Aorta (tissue), 5 donors: ENCODE data around the gene CMC4. TPM values are rescaled to one million over a fixed set of nuclear protein-coding genes. Genes with fewer than 3 reads are reported as not detected.

ENCODE experiments used
- ATAC-seq: fragments of 200-7000 bp; cut with Tn5 transposase; one replicate; pipeline ENCODE4 v1.9.1; 2022; ENCODE audit warnings: moderate library complexity; ENCODE audit not compliant: low FRiP score
- DNase-seq, 2 donors: peaks; one replicate each; pipeline ENCODE4 v3.0.0-alpha.2; 2020
- H3K27ac ChIP-seq, 2 donors: one replicate each; pipeline ENCODE4 v1.5.1; 2013; ENCODE audit warnings: low read length in 2 of 2, mild to moderate bottlenecking in 2 of 2, moderate library complexity in 2 of 2, control low read depth in 1 of 2, inconsistent platforms in 1 of 2, low read depth in 1 of 2
- H3K27me3 ChIP-seq, 2 donors: one replicate each; pipeline ENCODE4 v1.6.1; 2013; ENCODE audit warnings: control low read depth in 1 of 2, low read length in 1 of 2, mild to moderate bottlenecking in 1 of 2, moderate library complexity in 1 of 2; ENCODE audit not compliant: insufficient read depth in 2 of 2, control insufficient read depth in 1 of 2
- H3K36me3 ChIP-seq, 2 donors: one replicate each; pipeline ENCODE4 v1.6.1; 2013; ENCODE audit warnings: control low read depth in 1 of 2, low read length in 1 of 2, mild to moderate bottlenecking in 1 of 2; ENCODE audit not compliant: insufficient read depth in 2 of 2, control insufficient read depth in 1 of 2
- H3K4me1 ChIP-seq, 2 donors: one replicate each; pipeline ENCODE4 v1.6.1; 2013; ENCODE audit warnings: low read length in 2 of 2, control low read depth in 1 of 2, mild to moderate bottlenecking in 1 of 2, moderate library complexity in 1 of 2; ENCODE audit not compliant: insufficient read depth in 2 of 2, control insufficient read depth in 1 of 2
- H3K4me3 ChIP-seq, 2 donors: one replicate each; pipeline ENCODE4 v1.5.1; 2013; ENCODE audit warnings: low read length in 2 of 2, control low read depth in 1 of 2, mild to moderate bottlenecking in 1 of 2
- H3K9me3 ChIP-seq: one replicate; pipeline ENCODE4 v1.6.1; 2013; ENCODE audit warnings: mild to moderate bottlenecking, low read length; ENCODE audit not compliant: control insufficient read depth
- WGBS, 2 donors: extraction: QIAGEN DNeasy Blood & Tissue Kit; methylation state at CpG; one replicate each; pipeline ENCODE4 v1.1.7; 2013; 5-methylcytosine and 5-hydroxymethylcytosine counted together
- intact Hi-C, 2 donors: fragments of 100-400 bp; cut with DNase I; formaldehyde crosslinking; loops; one replicate each; pipeline versions ENCODE4 v1.14.2 to v1.15.0; 2022
- polyA plus RNA-seq, 2 donors: library from polyadenylated mRNA; stranded (reverse); fragments of 200-250 nt; gene quantifications; one replicate each; pipeline ENCODE4 v1.2.3, GENCODE V29; 2013
- total RNA-seq, 2 donors: library from RNA; stranded (reverse); fragmentation: NEBNext Ultra II Directional; extraction: Animal tissue kit (Norgen Biotek cat#: 25700); gene quantifications; one replicate each; pipeline ENCODE4 v1.2.1, GENCODE V29; 2021
- donor health status: healthy with polysubstance abuse.
- donor health status: Bipolar disorder and iron deficiency.
- donor health status: DM: no; HTN: no; CAD: no.
- donor health status: DM: no; HTN: no; CAD: no.
- donor health status: DM: yes; HTN: yes; CAD: no.

Gene CMC4
- total and polyA plus RNA-seq, 4 donors = 4.8 to 31.6 (median 17.2) TPM

DNA sequence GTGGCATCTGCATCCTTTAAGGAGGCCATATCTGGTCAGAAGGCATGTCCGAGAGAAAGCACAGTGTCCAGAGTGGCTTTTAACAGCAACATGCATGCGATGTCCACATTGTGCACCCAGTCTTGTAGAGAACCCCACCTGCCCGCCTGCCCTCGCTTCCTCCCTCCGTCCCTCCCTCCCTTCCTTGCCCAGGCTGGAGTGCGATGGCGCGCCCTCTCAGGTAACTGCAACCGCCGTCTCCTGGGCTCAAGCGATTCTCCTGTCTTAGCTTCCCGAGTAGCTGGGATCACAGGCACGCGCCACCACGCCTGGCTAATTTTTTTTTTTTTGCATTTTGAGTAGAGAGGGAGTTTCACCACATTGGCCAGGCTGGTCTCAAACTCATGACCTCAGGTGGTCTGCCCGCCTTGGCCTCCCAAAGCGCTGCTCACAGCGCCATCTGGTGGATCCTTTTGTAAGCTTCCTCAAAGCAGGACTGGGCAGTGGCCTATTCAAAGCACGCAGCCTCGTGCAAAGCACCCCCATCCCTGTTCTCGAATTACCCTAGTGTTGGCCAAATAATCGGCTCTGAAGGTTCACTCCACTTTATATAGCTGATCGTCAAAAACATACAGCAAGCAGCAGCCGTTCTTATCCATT is 15.4 kb upstream of the CMC4 start:
- Histone ChIP-seq H3K9me3 (no peaks in the 10 kb centered on the region), H3K4me1 (no peaks in the 10 kb centered on the region), H3K27me3 (no peaks in the 10 kb centered on the region), H3K27ac (no peak overlapping the region), H3K4me3 (no peak overlapping the region), H3K36me3 (peaks cover 0 to 2% of the 10 kb centered on the region in 2 donors)
- WGBS, 2 donors = 64 to 80% methylated on average over 19 to 24 of the region's 24 CpGs
- DNase-seq (no peak), ATAC-seq (no peak)
- intact Hi-C loops = loop anchor here in 1 of 2 donors (10.0 kb wide), 1 partner anchor 102 kb away; no protein-coding TSS in a partner anchor

DNA sequence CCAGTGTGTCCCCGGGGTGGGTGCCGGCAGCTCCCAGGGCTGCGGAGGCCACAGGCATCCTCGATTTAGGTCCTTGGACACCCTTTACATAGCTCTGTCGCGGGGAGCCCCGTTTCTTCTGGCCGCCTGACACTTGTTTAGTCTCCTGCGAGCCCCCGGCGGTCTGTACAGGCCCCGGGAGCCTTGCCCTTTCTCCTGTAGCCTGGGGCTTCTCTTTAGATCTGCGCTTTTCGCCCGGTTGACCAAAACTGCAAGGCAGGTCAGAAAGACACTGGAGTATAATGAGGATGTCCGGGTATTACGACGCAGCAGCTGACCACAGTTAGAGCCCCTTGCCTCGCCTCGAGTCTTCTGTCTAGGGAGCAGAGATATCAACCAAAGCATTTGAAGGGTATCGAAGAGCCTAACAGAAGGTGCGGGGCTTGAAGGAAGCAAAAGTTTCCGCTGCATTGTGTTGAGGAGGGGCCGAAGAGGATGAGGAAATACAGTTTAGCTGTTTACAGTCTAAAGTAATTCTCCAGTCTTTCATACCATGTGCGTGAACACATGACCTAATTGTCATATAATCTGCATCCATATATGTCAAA is 851 bp upstream of the CMC4 start:
- no peak for DNase-seq
- Histone ChIP-seq H3K4me1 (no peaks in the 10 kb centered on the region), H3K27ac (peak overlapping the region; percentile 20 to 41), H3K4me3 (peak overlapping the region; percentile 42 to 63), H3K27me3 (no peaks in the 10 kb centered on the region), H3K36me3 (peaks cover 0 to 3% of the 10 kb centered on the region in 2 donors), H3K9me3 (no peaks in the 10 kb centered on the region)
- WGBS, 2 donors = 1 to 29% methylated on average over 25 of the region's 25 CpGs
- ATAC-seq = no peak
- intact Hi-C loops = no loop called here

DNA sequence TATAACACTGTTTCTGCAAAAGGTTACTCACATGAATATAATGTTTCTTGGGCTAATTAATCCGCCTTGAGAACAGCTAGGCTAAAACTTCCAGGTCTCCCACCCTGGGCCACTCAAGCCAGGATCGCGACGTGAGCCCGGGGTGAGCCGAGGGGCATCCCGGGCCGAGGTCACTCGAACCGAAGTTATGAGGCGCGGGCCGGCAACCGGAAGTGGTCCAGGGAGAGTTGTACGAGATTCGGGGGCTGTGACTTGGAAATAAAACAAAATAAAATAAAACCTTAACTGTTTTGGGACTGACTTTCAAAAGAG is 317 bp downstream of the CMC4 start:
- H3K27ac ChIP-seq = peak overlapping the region in 1 of 2 donors; percentile 90
- H3K27me3 ChIP-seq = no peaks in the 10 kb centered on the region
- 0 to 40% methylated on average over 16 of the region's 16 CpGs for WGBS, 2 donors
- H3K4me3 ChIP-seq = peak overlapping the region; percentile 33 to 79
- peaks cover 0 to 3% of the 10 kb centered on the region in 2 donors for H3K36me3 ChIP-seq
- intact Hi-C loops = no loop called here
- DNase-seq (peak in 1 of 2 donors; percentile 77), ATAC-seq (peak; percentile 35)
- H3K4me1 ChIP-seq = no peaks in the 10 kb centered on the region
- H3K9me3 ChIP-seq = no peaks in the 10 kb centered on the region

DNA sequence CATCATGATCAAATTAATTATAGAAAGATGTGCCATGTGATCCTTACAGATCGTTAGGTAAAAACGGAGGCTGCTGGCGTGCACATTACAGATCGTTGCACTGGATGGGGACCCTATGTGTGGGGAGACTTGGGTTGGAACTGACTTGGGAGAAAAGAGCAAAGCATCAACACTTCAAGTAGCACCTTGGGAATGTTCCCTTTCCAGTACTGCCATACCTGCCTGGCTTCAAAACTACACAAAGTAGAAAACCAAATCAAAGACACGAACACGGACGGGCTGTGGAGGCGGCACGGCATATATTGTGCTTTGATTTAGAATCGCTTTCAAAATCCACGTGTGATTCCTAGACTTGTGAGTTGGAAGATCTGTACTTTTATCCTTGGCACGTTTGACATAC is 898 bp downstream of the CMC4 start:
- intact Hi-C loops = no loop called here
- H3K27ac ChIP-seq = no peak overlapping the region
- peaks cover 0 to 3% of the 10 kb centered on the region in 2 donors for H3K36me3 ChIP-seq
- 1 to 36% methylated on average over 12 of the region's 12 CpGs for WGBS, 2 donors
- H3K27me3 ChIP-seq = no peaks in the 10 kb centered on the region
- H3K4me3 ChIP-seq = peak overlapping the region; percentile 33 to 79
- H3K4me1 ChIP-seq = no peaks in the 10 kb centered on the region
- ATAC-seq = no peak
- no peaks in the 10 kb centered on the region for H3K9me3 ChIP-seq
- DNase-seq = no peak

DNA sequence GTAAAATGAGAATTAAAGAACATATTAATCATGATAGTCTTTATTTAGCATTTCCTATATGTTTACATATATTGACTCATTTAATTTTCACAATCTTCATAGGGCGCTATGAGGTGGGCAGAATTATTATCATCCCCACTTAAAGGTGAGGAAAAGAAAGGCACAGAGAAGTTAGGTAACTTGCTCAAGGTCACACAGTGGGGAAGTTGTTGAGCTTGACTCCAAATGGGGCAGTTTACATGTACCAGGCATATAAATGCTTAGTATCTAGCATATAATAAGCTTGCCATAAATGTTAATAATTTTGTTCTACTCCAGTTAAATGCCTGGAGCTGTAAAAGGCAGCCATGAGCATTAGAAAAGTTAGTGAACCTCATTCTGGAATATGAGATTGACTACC is 1.5 kb downstream of the CMC4 start:
- Histone ChIP-seq H3K4me3 (no peak overlapping the region), H3K9me3 (no peaks in the 10 kb centered on the region), H3K36me3 (peaks cover 0 to 3% of the 10 kb centered on the region in 2 donors), H3K4me1 (no peaks in the 10 kb centered on the region), H3K27me3 (no peaks in the 10 kb centered on the region), H3K27ac (no peak overlapping the region)
- WGBS, 2 donors = 79 to 98% methylated on average over 1 of the region's 1 CpG
- no peak for DNase-seq
- no peak for ATAC-seq
- intact Hi-C loops = loop anchor here in 1 of 2 donors (5.0 kb wide), 1 partner anchor 37 kb away; no protein-coding TSS in a partner anchor

DNA sequence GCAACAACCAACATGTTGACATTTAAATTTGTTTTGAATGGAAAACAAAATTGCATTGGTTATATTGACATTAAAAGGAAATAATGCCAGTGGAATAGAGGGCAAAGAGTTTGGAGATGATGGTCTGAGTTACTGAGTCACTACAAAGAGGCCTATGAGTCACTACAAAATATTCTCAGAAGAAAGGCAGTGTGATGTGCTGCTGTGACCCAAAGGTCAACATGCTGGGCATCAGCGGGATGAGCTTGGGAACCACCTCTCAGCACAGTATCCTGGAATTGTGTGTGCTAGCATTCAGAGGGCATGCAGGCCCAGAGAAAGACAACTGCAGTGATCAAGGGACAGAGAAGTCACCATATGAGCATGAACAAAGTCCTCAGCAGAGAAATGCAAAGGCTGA is 2.8 kb downstream of the CMC4 start:
- Histone ChIP-seq H3K9me3 (no peaks in the 10 kb centered on the region), H3K27ac (no peak overlapping the region), H3K36me3 (no peaks in the 10 kb centered on the region), H3K4me1 (no peaks in the 10 kb centered on the region), H3K4me3 (no peak overlapping the region), H3K27me3 (no peaks in the 10 kb centered on the region)
- ATAC-seq (no peak), DNase-seq (no peak)
- WGBS, 2 donors = 67 to 75% methylated on average over 1 of the region's 1 CpG
- intact Hi-C loops = loop anchor here in 1 of 2 donors (5.0 kb wide), 1 partner anchor 36 kb away; no protein-coding TSS in a partner anchor

DNA sequence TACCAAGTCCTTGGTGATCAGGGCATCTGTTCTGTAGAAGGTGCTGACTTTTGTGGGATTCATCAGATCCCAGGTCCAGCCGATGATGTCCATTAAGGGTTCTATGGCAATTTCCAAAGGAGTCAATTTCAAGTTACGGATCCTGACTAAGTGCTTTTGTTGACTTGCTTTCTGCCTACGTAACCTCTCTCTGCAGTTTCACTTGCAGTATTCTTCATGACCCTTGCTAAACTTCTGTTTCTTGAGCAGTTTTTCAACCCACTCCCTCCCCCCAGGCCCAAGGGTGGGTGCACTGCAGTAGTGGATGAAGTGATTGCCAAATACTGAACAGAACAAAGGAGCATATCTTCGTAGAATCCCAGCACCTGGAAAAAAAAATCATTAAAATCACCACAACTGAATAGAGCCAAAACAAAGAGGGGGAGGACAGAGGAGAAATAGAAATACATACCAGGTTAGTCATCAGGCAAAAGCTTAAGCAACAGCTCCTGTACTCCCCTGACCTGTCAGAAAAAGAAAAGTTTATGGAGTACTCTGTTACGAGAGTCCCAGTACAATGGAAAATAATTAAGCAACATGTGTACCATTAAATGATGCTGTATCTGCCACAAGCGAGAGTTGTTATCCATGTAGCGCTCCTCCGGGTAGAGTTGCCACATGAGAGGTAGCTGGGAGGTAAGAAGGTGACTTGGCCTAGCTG is 5.8 kb downstream of the CMC4 start:
- Histone ChIP-seq H3K4me3 (no peak overlapping the region), H3K27me3 (no peaks in the 10 kb centered on the region), H3K9me3 (no peaks in the 10 kb centered on the region), H3K36me3 (peaks cover 0 to 2% of the 10 kb centered on the region in 2 donors), H3K4me1 (no peaks in the 10 kb centered on the region), H3K27ac (no peak overlapping the region)
- WGBS, 2 donors = 77 to 87% methylated on average over 8 of the region's 8 CpGs
- intact Hi-C loops = loop anchor here in 1 of 2 donors (5.0 kb wide), 1 partner anchor 33 kb away; no protein-coding TSS in a partner anchor
- no peak for ATAC-seq
- no peak for DNase-seq

DNA sequence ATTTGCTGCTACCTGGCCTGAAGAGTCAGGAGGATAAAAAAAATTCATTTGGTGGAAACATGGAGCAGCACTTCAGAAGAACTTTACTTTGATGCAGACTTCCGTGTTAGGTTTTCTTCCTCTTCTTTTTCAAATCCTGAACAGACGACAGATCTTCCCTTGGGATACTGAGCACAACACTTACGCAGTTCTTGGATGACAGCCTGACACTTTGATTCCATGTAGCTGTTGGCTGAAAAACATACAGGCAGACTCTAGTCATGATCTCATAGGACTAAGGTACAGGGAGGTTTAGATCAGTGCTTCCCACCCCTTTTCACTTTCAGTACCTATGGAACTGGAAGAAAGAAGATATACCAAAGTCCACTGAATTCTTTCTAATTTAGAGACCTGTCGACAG is 9.2 kb downstream of the CMC4 start:
- ATAC-seq = no peak
- no peak overlapping the region for H3K4me3 ChIP-seq
- peaks cover 0 to 4% of the 10 kb centered on the region in 2 donors for H3K36me3 ChIP-seq
- H3K27ac ChIP-seq = no peak overlapping the region
- intact Hi-C loops = no loop called here
- 34% methylated on average over 4 of the region's 4 CpGs for WGBS, 2 donors
- no peaks in the 10 kb centered on the region for H3K9me3 ChIP-seq
- no peaks in the 10 kb centered on the region for H3K4me1 ChIP-seq
- H3K27me3 ChIP-seq = no peaks in the 10 kb centered on the region
- DNase-seq = no peak
